Activated naive CD4-positive, alpha-beta T cell treated with Interleukin-2 at 50 U/mL for 16 hours (primary cell): ENCODE data around the gene C1QTNF8.

Experiments used
- DNase-seq: peaks from one replicate; pipeline ENCODE4 v3.0.0-alpha.2; 2020

The C1QTNF8 gene

GRCh38 chr16:1127101-1127500 lies 31.1 kb upstream of the C1QTNF8 start:
- no peak for DNase-seq

- DNase-seq: no peak
Measured at GRCh38 chr16:1126586-1126985, 30.5 kb upstream of the C1QTNF8 start.

- no peak for DNase-seq
Measured at GRCh38 chr16:1126044-1126443, 30.0 kb upstream of the C1QTNF8 start.

GRCh38 chr16:1125471-1125870 lies 29.4 kb upstream of the C1QTNF8 start:
- DNase-seq: peak; percentile 30

- DNase-seq: no peak
Measured at GRCh38 chr16:1124795-1125194, 28.8 kb upstream of the C1QTNF8 start.

GRCh38 chr16:1124291-1124690 lies 28.2 kb upstream of the C1QTNF8 start:
- DNase-seq: no peak

- DNase-seq: no peak
Measured at GRCh38 chr16:1123525-1124230, 27.6 kb upstream of the C1QTNF8 start.

GRCh38 chr16:1122398-1122765 lies 26.3 kb upstream of the C1QTNF8 start:
- no peak for DNase-seq

- DNase-seq: no peak
Measured at GRCh38 chr16:1121601-1122397, 25.8 kb upstream of the C1QTNF8 start.

- no peak for DNase-seq
Measured at GRCh38 chr16:1121009-1121408, 25.0 kb upstream of the C1QTNF8 start.

GRCh38 chr16:1120577-1120941 lies 24.5 kb upstream of the C1QTNF8 start:
- DNase-seq: no peak

GRCh38 chr16:1119766-1120576 lies 23.9 kb upstream of the C1QTNF8 start:
- DNase-seq: no peak

GRCh38 chr16:1119129-1119528 lies 23.1 kb upstream of the C1QTNF8 start:
- no peak for DNase-seq

GRCh38 chr16:1117926-1118325 lies 21.9 kb upstream of the C1QTNF8 start:
- no peak for DNase-seq

GRCh38 chr16:1117176-1117900 lies 21.3 kb upstream of the C1QTNF8 start:
- no peak for DNase-seq

GRCh38 chr16:1116693-1117077 lies 20.6 kb upstream of the C1QTNF8 start:
- no peak for DNase-seq

- no peak for DNase-seq
Measured at GRCh38 chr16:1113889-1114526, 18.0 kb upstream of the C1QTNF8 start.

GRCh38 chr16:1113489-1113888 lies 17.4 kb upstream of the C1QTNF8 start:
- DNase-seq: no peak

- no peak for DNase-seq
Measured at GRCh38 chr16:1112506-1113184, 16.6 kb upstream of the C1QTNF8 start.

- no peak for DNase-seq
Measured at GRCh38 chr16:1109648-1110047, 13.6 kb upstream of the C1QTNF8 start.

GRCh38 chr16:1108299-1109252 lies 12.5 kb upstream of the C1QTNF8 start:
- no peak for DNase-seq
